RWPE2 (cell line): ENCODE data around the gene NSMF.

ENCODE experiments used
- ATAC-seq: fragments of 200-7000 bp; cut with Tn5 transposase; 3 replicates; pipeline ENCODE4 v1.9.1; 2021; ENCODE audit warnings: low read depth
- DNase-seq: peaks from one replicate; pipeline ENCODE4 v3.0.0-alpha.2; 2020; ENCODE audit warnings: low spot score
- H3K27ac ChIP-seq: fragments of 450-650 bp; 2 replicates; pipeline ENCODE4 v1.5.1; 2017; ENCODE audit warnings: mild to moderate bottlenecking; ENCODE audit not compliant: poor library complexity, severe bottlenecking
- H3K27me3 ChIP-seq: fragments of 250-450 bp; sonication (Bioruptor Pico); 2 replicates; pipeline ENCODE4 v1.5.1; 2021; ENCODE audit warnings: mild to moderate bottlenecking, moderate library complexity; ENCODE audit not compliant: insufficient read depth, poor library complexity, severe bottlenecking
- H3K36me3 ChIP-seq: fragments of 250-450 bp; sonication (Bioruptor Pico); 2 replicates; pipeline ENCODE4 v1.5.1; 2020; ENCODE audit warnings: low read depth, mild to moderate bottlenecking, moderate library complexity
- H3K4me1 ChIP-seq: fragments of 250-450 bp; sonication (Bioruptor Pico); 2 replicates; pipeline ENCODE4 v1.5.1; 2021; ENCODE audit warnings: mild to moderate bottlenecking, moderate library complexity; ENCODE audit not compliant: insufficient read depth, poor library complexity, severe bottlenecking
- H3K4me3 ChIP-seq: fragments of 250-450 bp; sonication (Bioruptor Pico); 2 replicates; pipeline ENCODE4 v1.5.1; 2021; ENCODE audit warnings: mild to moderate bottlenecking, moderate library complexity; ENCODE audit not compliant: severe bottlenecking
- H3K9me3 ChIP-seq: fragments of 250-450 bp; sonication (Bioruptor Pico); 2 replicates; pipeline ENCODE4 v1.5.1; 2021; ENCODE audit warnings: mild to moderate bottlenecking, moderate library complexity; ENCODE audit not compliant: severe bottlenecking
- TF ChIP-seq, protein P1 (sequence below): fragments of 450-650 bp; IDR thresholded peaks from one replicate; pipeline ENCODE4 v1.5.1; 2017; ENCODE audit warnings: mild to moderate bottlenecking, moderate library complexity; ENCODE audit not compliant: poor library complexity, severe bottlenecking

NSMF gene

GRCh38 chr9:137496601-137497375, 37.7 kb upstream of the NSMF start:
- no peaks in the 10 kb centered on the region for H3K9me3 ChIP-seq
- no peaks in the 10 kb centered on the region for H3K36me3 ChIP-seq
- no peak for ATAC-seq
- TF ChIP-seq, protein P1, sequence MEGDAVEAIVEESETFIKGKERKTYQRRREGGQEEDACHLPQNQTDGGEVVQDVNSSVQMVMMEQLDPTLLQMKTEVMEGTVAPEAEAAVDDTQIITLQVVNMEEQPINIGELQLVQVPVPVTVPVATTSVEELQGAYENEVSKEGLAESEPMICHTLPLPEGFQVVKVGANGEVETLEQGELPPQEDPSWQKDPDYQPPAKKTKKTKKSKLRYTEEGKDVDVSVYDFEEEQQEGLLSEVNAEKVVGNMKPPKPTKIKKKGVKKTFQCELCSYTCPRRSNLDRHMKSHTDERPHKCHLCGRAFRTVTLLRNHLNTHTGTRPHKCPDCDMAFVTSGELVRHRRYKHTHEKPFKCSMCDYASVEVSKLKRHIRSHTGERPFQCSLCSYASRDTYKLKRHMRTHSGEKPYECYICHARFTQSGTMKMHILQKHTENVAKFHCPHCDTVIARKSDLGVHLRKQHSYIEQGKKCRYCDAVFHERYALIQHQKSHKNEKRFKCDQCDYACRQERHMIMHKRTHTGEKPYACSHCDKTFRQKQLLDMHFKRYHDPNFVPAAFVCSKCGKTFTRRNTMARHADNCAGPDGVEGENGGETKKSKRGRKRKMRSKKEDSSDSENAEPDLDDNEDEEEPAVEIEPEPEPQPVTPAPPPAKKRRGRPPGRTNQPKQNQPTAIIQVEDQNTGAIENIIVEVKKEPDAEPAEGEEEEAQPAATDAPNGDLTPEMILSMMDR = no peak
- no peak overlapping the region for H3K4me3 ChIP-seq
- H3K27me3 ChIP-seq = no peaks in the 10 kb centered on the region
- no peak overlapping the region for H3K27ac ChIP-seq
- no peak for DNase-seq
- H3K4me1 ChIP-seq = no peaks in the 10 kb centered on the region

DNA sequence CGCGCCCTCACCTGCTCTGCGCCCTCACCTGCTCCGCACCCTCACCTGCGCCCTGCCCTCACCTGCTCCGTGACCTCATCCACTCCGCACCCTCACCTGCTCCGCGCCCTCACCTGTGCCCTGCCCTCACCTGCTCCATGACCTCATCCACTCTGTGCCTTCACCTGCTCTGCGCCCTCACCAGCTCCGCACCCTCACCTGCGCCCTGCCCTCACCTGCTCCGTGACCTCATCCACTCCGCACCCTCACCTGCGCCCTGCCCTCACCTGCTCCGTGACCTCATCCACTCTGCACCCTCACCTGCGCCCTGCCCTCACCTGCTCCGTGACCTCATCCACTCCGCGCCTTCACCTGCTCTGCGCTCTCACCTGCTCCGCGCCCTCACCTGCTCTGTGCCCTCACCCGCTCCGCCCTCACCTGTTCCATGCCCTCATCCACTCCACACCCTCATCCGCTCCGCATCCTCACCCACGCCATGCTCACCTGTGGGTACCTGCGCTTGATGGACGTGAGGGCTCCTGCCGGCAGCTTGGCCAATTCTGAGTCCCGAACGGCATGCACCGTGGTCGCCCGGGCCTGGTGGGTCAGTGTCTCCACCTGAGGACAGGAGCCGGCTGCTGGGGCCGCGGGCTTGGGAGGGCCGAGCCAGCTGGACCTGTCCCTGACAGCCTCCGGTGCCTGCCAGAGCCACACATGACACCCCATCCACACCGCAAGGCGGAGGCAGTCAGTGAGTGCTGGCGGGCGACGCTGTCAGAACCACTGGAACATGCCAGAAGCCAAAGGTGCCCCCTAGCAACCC, 35.6 kb upstream of the NSMF start:
- no peak overlapping the region for H3K27ac ChIP-seq
- H3K27me3 ChIP-seq = no peaks in the 10 kb centered on the region
- no peaks in the 10 kb centered on the region for H3K9me3 ChIP-seq
- H3K4me3 ChIP-seq = no peak overlapping the region
- no peaks in the 10 kb centered on the region for H3K36me3 ChIP-seq
- ATAC-seq (no peak), DNase-seq (no peak)
- H3K4me1 ChIP-seq = no peaks in the 10 kb centered on the region
- TF ChIP-seq, protein P1 = no peak

DNA sequence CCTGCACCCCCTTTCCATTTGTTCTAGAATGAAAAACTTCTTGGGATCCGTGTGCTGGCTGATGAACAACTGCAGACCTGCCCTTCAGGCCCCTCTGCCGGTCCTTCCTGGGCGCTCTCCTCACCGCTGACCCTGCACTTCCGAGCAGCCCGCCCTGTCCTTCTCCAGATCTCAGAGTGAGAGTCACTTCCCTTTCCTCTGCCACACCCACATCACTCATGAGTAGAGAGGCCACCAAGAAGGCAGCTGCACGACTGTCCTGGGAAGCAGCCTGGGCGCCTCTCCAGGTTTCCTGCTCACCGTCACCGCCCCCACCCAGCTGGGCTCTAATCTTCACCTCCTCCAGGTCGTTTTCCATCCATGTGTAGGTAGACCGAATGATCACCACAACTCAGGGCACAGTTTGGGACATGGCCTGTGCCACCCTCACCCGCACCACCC, 35.0 kb upstream of the NSMF start:
- ATAC-seq (no peak), DNase-seq (no peak)
- Histone ChIP-seq H3K9me3 (no peaks in the 10 kb centered on the region), H3K4me3 (no peak overlapping the region), H3K27ac (no peak overlapping the region), H3K4me1 (no peaks in the 10 kb centered on the region), H3K27me3 (no peaks in the 10 kb centered on the region), H3K36me3 (no peaks in the 10 kb centered on the region)
- TF ChIP-seq, protein P1 = no peak

DNA sequence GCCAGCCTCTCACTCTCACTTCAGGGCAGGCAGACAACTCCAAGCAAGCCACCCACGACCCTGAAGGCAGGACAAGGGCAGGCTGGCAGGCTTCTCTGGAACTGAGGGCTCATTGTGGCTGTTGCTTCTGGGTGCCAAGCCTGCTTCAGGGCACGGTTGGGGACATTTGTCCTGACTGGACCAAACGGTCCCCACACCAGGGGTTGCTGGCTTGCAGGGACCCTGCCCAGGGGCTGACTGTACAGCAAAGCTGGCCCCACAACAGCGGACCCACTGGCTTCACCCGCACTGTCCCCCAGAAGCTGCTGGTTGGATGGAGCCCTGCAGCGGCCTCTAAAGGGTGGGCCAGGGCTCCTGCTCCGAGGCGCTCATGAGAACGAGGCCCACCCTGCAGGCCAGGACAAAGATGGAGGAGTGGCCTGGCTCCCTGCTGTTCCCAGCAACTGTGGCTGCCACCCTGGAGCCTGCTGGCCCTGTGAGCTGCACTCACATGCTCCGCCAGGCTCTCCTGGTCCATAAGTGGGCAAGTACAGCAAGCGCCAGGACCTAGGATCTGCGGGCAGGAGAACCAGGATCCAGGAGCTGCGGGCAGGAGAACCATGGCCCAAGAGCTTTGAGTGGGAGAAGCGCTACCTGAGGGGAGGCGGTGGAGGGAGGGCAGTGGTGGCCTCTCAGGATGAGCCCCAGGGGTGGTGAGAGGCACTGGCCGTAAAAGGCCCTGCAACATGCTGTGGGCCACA, 34.4 kb upstream of the NSMF start:
- H3K27ac ChIP-seq = no peak overlapping the region
- TF ChIP-seq, protein P1 = no peak
- no peaks in the 10 kb centered on the region for H3K9me3 ChIP-seq
- H3K4me1 ChIP-seq = no peaks in the 10 kb centered on the region
- H3K36me3 ChIP-seq = no peaks in the 10 kb centered on the region
- no peak for ATAC-seq
- no peaks in the 10 kb centered on the region for H3K27me3 ChIP-seq
- no peak for DNase-seq
- H3K4me3 ChIP-seq = no peak overlapping the region
